AG10803 (cell line): ENCODE data around the gene TAS2R19.

Experiments
- DNase-seq: peaks from one replicate; pipeline ENCODE4 v3.0.0; 2010; ENCODE audit warnings: low read depth
- H3K4me3 ChIP-seq: 2 replicates; pipeline ENCODE4 v1.5.1; 2011; ENCODE audit warnings: mild to moderate bottlenecking, low read length, control low read depth
- TF ChIP-seq, protein P1 (sequence below): conservative IDR thresholded peaks from 2 replicates; pipeline ENCODE4 v1.5.1; 2011; ENCODE audit warnings: mild to moderate bottlenecking, low read length, control low read depth, inconsistent platforms

The TAS2R19 gene

DNA sequence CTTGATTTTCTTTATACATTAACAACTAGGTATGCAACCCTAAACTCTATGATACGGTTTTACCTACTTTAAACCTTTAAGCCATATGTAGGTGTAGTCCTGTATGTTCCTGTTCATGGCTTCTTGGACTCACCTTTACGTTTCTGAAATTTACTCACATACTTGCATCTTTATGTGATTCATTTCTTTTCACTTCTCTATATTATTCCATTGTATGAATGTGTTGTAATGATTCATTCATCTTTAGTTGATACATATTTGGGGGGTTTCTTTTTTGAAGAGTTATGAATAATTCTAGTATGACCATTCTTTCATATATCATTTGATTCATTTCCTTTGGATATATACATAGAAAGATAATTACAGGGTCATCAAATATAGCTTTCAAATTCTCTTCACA, 33.3 kb downstream of the TAS2R19 start:
- H3K4me3 ChIP-seq: no peak overlapping the region
- no peak for DNase-seq
- TF ChIP-seq, protein P1, sequence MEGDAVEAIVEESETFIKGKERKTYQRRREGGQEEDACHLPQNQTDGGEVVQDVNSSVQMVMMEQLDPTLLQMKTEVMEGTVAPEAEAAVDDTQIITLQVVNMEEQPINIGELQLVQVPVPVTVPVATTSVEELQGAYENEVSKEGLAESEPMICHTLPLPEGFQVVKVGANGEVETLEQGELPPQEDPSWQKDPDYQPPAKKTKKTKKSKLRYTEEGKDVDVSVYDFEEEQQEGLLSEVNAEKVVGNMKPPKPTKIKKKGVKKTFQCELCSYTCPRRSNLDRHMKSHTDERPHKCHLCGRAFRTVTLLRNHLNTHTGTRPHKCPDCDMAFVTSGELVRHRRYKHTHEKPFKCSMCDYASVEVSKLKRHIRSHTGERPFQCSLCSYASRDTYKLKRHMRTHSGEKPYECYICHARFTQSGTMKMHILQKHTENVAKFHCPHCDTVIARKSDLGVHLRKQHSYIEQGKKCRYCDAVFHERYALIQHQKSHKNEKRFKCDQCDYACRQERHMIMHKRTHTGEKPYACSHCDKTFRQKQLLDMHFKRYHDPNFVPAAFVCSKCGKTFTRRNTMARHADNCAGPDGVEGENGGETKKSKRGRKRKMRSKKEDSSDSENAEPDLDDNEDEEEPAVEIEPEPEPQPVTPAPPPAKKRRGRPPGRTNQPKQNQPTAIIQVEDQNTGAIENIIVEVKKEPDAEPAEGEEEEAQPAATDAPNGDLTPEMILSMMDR: no peak

DNA sequence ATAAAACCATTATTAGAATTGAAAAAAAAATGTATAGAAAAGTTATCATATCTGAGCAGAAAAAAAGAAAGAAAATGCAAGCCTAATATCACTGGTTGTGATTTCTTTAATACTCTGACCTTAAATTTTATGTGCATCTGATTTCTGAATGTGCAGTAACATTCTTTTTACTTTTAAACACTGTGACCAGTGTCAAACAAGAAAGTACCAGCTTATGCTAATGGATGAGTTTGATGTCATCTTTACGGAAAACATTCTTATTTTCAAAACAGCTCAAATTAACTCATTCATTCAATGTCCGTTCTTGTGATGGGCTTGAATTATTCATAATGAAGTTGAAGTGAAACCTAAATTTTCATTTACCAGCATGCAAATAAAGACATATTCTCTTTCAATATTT, 35.6 kb downstream of the TAS2R19 start, which contains the start of gene TAS2R50:
Gene TAS2R50, minus strand, starts transcription at position 101 of the 400 bp plus-strand sequence. Its CDS starts 52 bp downstream, at position 49.
- DNase-seq: no peak
- TF ChIP-seq, protein P1: no peak
- no peak within 1 kb of the TSS for H3K4me3 ChIP-seq

DNA sequence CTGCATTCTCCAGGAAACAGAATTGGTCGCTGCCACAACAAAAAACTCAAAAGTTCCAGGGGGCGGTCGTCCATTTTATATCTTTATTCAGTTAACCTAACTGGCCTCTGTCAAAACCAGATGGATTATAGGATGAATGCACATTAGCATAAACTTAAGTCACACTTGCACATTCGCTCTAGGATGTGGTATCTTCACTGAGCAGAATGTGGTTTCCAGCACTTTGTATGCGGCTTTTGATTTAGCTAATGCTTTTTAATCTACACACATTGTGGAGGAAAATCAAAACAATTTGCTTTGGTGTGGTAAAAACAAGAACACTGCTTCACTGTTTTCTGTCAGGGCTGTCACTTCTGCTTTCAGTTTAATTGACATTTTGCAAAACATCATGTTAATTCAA, 40.2 kb downstream of the TAS2R19 start:
- no peak overlapping the region for H3K4me3 ChIP-seq
- DNase-seq: no peak
- TF ChIP-seq, protein P1: no peak

DNA sequence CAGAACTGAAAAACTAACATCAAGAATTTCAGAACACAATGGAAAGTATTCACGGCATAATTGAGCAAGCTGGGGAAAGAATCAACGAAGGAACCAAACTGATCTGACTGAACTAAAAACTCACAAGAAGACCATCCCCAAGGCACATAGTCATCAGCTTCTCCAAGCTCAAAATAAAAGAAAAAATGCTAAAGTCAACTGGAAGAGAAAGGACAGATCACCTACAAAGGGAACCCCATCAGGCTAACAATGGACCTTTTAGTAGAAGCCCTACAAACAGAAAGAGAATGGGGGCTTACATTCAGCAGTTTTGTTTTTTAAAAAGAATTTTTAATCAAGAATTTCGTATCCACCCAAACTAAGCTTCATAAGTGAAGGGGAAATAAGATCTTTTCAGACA, 47.5 kb downstream of the TAS2R19 start:
- no peak for DNase-seq
- no peak overlapping the region for H3K4me3 ChIP-seq
- TF ChIP-seq, protein P1: no peak
